Measurements from ENCODE around the gene C16orf89. TPM values are rescaled to one million over a fixed set of nuclear protein-coding genes. Genes with fewer than 3 reads are reported as not detected.

The C16orf89 gene, protein sequence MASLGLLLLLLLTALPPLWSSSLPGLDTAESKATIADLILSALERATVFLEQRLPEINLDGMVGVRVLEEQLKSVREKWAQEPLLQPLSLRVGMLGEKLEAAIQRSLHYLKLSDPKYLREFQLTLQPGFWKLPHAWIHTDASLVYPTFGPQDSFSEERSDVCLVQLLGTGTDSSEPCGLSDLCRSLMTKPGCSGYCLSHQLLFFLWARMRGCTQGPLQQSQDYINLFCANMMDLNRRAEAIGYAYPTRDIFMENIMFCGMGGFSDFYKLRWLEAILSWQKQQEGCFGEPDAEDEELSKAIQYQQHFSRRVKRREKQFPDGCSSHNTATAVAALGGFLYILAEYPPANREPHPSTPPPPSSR
- total RNA-seq = 1.5 and 5.1 TPM in 2 replicates

GRCh38 chr16:5065813-5066212 lies at the start of gene C16orf89:
Gene C16orf89, minus strand, starts transcription at chr16:5065956. Its CDS starts 48 bp downstream, at chr16:5065908.

DNA sequence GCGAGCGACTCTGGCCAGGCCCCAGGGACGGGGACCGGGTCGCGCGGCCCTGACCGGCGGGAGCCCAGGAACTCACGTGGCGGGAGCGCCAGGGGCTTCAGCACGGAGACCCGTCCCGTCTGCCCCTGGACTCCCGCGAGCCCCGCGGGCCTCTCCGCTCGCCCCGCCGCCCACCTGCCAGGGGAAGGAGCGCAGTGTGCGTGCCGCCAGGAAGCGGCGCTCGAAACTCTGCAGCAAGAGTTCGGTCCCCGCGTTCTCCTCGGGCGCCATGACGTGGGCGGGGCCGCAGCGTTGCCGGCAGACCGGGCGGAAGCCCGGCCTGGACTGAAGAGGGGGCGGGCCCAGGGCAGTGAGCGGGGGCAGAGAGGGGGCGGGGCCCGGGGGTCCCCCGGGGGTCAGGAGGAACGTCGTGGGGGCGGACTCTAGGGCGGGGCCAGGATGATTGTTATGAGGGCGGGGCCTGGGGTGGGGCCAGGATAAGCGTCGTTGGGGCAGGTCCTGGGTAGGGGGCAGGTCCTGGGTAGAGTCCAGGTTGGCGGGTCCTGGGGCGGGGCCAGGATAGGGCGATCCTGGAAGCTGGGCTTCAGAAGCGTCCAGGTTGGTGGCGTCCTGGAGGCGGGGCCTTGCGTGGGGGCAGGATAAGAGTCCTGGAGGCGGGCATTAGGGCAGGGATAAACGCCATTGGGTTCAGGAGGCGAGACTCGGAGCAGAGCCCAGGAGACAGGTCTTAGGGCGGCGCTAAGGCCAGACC lies 31.9 kb upstream of the C16orf89 start, which contains the start of gene EEF2KMT:
Gene EEF2KMT, minus strand, starts transcription at position 326 of the 751 bp plus-strand sequence. Its CDS starts 56 bp downstream, at position 270.

DNA sequence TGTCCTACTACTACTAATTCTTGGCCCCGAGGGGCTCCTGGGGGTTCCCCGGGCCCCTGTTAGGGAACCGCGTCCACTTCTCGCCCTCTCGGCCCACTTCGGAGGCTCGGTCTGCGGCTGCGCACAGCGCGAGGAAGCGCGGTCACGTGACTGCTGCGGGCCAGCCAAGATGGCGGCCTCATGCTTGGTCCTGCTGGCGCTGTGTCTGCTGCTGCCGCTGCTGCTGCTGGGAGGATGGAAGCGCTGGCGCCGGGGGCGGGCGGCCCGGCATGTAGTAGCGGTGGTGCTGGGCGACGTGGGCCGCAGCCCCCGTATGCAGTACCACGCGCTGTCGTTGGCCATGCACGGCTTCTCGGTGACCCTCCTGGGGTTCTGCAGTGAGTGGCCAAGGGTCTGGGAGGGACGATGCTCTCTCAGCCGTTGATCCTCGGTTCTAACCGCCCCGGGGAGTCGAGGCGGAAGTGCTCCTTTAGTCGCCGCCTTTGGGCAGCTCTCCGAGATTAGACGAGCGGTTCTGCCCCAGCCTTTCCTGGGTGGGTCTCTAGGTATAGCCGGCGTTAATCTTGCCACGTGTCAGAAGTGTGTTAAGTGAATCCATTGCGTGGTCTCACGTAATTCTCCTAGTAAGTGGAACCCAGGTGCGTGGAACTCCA lies 6.1 kb upstream of the C16orf89 start, which contains the start of gene ALG1:
Gene ALG1, plus strand, starts transcription at position 163 of the 653 bp plus-strand sequence. Its CDS starts 7 bp downstream, at position 170.

GRCh38 chr16:5033256-5034166 lies 32.2 kb downstream of the C16orf89 start, which contains the start of gene NAGPA:
Gene NAGPA, minus strand, starts transcription at chr16:5033935. Its CDS starts 21 bp downstream, at chr16:5033914.

Other genes starting within 250 kb of the C16orf89 start
- gene GLYR1, start 218.7 kb downstream of the C16orf89 start, total RNA-seq = 31.4 and 32.6 TPM in 2 replicates
- gene UBN1, start 218.5 kb downstream of the C16orf89 start, total RNA-seq = 24.2 and 24.3 TPM in 2 replicates
- gene PPL, start 128.8 kb downstream of the C16orf89 start, total RNA-seq = 24.6 and 24.9 TPM in 2 replicates
- under 0.01 and 0.72 TPM in 2 replicates for gene SEC14L5, start 107.6 kb downstream of the C16orf89 start, total RNA-seq
- 24.2 and 47.6 TPM in 2 replicates for gene NAGPA, start 32.0 kb downstream of the C16orf89 start, total RNA-seq
- gene ALG1, start 5.9 kb upstream of the C16orf89 start, total RNA-seq = 40.7 and 49.8 TPM in 2 replicates
- gene EEF2KMT, start 31.8 kb upstream of the C16orf89 start, total RNA-seq = 7.4 and 9.7 TPM in 2 replicates